Bronchial epithelial cell (primary cell): ENCODE data around the gene HMCN2. TPM values are rescaled to one million over a fixed set of nuclear protein-coding genes. Genes with fewer than 3 reads are reported as not detected.

Source experiments
- DNase-seq: peaks from one replicate; pipeline ENCODE4 v3.0.0-alpha.2; 2010; ENCODE audit warnings: low read depth
- FAIRE-seq: peaks from 2 replicates; lab custom pipeline; 2011; peaks lifted over from hg19 to GRCh38; lab: Jason Lieb, UNC
- H3K27me3 ChIP-seq: 2 replicates; pipeline ENCODE4 v1.5.1; 2011; ENCODE audit warnings: low read length; ENCODE audit not compliant: control insufficient read depth, insufficient read depth
- H3K36me3 ChIP-seq: 2 replicates; pipeline ENCODE4 v1.5.1; 2011; ENCODE audit warnings: low read length; ENCODE audit not compliant: control insufficient read depth, insufficient read depth
- H3K4me3 ChIP-seq: 2 replicates; pipeline ENCODE4 v1.5.1; 2011; ENCODE audit warnings: mild to moderate bottlenecking, low read depth, low read length, control low read depth
- total RNA-seq: library from RNA; depleted of rRNA; stranded (reverse); fragments of >200 nt; gene quantifications from 2 replicates; pipeline ENCODE4 v1.2.1, GENCODE V29; 2014
- TF ChIP-seq, protein P1 (sequence below): IDR thresholded peaks from 2 replicates; pipeline ENCODE4 v1.5.1; 2011; ENCODE audit warnings: mild to moderate bottlenecking, moderate library complexity, low read length, control low read depth, inconsistent platforms; ENCODE audit not compliant: insufficient read depth, severe bottlenecking

Gene HMCN2
- total RNA-seq, 1 donor from 2014 or later: under 0.01 TPM

DNA sequence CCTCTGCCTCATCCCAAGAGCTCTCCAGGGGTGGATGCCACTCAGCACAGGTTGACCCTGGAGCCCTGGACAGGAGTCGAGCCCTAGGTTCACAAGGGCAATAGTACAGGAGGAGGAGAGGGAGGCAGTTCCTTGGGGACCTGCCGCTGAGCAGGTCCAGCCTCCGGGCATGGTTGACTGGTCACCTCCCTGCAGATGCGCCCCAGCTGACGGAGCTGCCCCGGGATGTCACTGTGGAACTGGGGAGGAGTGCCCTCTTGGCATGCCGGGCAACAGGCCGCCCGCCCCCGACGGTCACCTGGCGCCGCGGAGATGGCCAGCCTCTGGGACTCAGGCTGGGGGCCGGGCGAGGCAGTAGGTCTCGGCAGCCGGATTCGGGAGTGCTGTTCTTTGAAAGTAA, 53.7 kb downstream of the HMCN2 start:
- no peak for DNase-seq
- Histone ChIP-seq H3K4me3 (no peak overlapping the region), H3K27me3 (peaks cover 16% of the 10 kb centered on the region), H3K36me3 (no peaks in the 10 kb centered on the region)
- no peak for FAIRE-seq
- TF ChIP-seq, protein P1, sequence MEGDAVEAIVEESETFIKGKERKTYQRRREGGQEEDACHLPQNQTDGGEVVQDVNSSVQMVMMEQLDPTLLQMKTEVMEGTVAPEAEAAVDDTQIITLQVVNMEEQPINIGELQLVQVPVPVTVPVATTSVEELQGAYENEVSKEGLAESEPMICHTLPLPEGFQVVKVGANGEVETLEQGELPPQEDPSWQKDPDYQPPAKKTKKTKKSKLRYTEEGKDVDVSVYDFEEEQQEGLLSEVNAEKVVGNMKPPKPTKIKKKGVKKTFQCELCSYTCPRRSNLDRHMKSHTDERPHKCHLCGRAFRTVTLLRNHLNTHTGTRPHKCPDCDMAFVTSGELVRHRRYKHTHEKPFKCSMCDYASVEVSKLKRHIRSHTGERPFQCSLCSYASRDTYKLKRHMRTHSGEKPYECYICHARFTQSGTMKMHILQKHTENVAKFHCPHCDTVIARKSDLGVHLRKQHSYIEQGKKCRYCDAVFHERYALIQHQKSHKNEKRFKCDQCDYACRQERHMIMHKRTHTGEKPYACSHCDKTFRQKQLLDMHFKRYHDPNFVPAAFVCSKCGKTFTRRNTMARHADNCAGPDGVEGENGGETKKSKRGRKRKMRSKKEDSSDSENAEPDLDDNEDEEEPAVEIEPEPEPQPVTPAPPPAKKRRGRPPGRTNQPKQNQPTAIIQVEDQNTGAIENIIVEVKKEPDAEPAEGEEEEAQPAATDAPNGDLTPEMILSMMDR: no peak

DNA sequence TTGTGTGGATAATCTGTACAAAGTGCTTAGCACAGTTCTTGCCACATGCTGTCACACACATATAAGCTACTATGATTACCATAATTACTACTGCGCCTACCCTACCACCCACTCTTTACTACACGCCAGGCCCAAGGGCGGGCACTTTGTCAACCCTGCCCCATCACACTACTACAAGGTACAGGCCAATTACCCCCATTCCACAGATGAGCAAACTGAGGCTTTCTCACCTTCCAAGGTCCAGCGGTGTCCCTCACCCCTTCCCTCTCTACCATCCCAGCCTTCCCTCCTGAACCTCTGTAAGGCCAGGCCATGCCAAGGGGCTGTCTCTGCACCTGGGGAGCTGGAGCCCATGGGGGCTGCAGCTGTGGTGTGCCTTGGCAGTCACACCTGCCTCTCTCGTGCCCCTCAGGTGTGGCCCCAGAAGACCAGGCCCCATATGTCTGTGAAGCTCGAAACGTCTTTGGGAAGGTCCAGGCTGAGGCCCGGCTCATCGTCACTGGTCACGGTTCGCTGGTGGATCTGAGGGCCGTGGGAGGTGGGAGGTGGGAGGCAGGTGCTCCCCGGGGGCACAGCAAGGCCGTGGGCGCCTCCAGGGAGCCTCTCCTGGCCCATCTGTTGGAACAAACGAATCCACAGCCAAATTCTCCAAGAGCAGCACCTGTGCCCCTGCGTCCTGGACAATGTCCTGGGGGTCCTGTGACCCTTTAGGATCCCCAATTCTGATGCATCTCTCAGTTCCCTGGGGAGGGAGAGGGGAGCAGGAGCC, 54.6 kb downstream of the HMCN2 start:
- H3K27me3 ChIP-seq: peaks cover 16% of the 10 kb centered on the region
- FAIRE-seq: no peak

DNA sequence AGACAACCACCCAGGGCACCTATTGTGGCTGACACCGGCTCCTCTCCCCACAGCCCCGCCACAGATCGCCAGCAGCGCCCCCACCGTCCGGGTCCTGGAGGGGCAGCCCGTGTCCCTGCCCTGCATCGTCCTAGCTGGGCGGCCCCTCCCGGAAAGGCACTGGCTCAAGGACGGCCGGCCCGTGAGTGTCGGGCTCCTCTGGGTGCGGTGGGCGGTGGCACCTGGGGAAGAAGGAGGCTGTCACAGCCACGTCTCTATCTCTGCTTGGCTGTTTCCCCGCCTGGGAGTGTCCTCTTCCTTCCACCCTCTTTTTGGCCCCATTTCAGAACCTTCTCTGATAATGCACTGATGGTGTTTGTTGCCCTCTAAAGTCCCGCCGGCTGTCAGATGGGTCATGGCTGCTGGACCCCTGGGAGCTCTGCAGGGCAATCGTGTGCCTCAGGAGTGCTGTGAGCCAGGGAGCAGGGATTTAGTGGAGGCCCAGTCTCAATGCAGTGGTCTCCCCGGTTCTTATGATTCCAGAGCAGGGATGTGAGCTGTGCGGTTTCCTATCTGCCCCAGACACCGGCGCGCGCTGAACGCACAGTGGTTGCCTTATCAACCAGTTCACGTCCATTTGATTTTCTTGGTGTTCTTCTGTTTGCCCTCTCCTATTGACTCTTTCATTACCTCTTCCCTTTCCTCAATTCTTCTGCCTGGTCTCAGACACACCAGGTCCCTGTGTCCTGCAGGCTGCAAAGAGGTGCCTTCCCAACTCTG, 55.3 kb downstream of the HMCN2 start:
- TF ChIP-seq, protein P1: peak; percentile 13
- Histone ChIP-seq H3K4me3 (no peak overlapping the region), H3K27me3 (peaks cover 16% of the 10 kb centered on the region), H3K36me3 (no peaks in the 10 kb centered on the region)
- DNase-seq (no peak), FAIRE-seq (no peak)

More for the DNA sequence above, 54.6 kb downstream of the HMCN2 start:
- Histone ChIP-seq H3K36me3 (no peaks in the 10 kb centered on the region), H3K4me3 (no peak overlapping the region)
- TF ChIP-seq, protein P1: no peak
- DNase-seq: no peak

DNA sequence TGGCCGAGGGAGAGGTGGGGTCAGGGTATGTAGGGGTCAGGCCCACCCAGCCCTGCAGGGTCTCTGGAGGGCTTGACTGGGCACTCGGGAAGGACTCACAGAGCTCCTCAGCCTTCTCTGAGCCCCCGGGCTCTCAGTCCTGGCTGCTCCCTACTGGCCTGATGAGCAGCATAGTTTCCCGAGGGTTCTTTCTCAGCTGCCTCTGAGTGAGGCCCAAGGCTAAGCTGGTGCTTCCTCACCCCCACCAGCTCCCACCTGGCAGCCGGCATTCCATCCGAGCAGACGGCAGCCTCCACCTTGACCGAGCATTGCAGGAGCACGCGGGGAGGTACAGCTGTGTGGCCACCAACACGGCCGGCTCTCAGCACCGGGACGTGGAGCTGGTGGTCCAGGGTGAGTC, 56.0 kb downstream of the HMCN2 start:
- TF ChIP-seq, protein P1: no peak
- Histone ChIP-seq H3K27me3 (peaks cover 16% of the 10 kb centered on the region), H3K4me3 (no peak overlapping the region), H3K36me3 (no peaks in the 10 kb centered on the region)
- FAIRE-seq (no peak), DNase-seq (no peak)

DNA sequence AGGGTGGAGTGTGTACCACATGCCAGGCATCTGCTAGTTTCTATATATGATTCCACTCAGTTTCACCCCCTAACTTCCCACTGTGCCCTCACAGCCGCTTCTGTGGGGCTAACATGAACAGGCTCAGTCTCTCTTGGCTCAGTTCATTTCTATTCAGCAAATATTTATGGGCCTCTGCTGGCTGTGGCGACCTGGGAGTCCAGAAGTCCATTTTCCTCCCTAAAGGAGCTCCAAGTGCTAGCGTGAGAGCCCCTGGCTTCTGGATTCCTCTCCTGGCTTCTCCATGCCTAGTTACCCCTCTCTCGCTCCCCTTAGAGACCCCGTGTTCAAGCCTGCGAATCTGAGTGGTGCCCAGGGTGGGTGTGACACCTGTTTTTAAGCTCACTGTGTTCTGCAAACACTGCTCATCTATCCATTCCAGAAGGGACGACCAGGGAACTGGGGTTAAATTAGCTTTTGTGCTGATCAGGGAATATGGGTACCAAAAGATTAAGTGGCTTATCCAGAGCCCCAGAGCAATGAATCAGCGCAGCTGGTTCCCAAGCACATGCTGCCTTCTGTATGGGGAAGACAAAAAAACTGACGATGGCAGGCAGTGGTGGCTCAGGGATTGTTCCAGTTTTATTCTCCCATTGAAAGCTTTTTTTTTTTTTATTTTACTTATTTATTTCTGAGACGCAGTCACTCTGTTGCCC, 57.6 kb downstream of the HMCN2 start:
- H3K36me3 ChIP-seq: no peaks in the 10 kb centered on the region
- peaks cover 18% of the 10 kb centered on the region for H3K27me3 ChIP-seq
- FAIRE-seq: no peak
- TF ChIP-seq, protein P1: no peak
- no peak overlapping the region for H3K4me3 ChIP-seq
- no peak for DNase-seq
